Stimulated activated CD4-positive, alpha-beta T cell treated with anti-CD3 and anti-CD28 coated beads, Interleukin-2, amount 100 ng/mL, for 48 hours (primary cell): ENCODE results near the gene EIF4E2.

Experiments used
- DNase-seq, 2 donors: peaks; one replicate each; pipeline ENCODE4 v3.0.0-alpha.2; 2020

EIF4E2 gene, protein sequence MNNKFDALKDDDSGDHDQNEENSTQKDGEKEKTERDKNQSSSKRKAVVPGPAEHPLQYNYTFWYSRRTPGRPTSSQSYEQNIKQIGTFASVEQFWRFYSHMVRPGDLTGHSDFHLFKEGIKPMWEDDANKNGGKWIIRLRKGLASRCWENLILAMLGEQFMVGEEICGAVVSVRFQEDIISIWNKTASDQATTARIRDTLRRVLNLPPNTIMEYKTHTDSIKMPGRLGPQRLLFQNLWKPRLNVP

DNA sequence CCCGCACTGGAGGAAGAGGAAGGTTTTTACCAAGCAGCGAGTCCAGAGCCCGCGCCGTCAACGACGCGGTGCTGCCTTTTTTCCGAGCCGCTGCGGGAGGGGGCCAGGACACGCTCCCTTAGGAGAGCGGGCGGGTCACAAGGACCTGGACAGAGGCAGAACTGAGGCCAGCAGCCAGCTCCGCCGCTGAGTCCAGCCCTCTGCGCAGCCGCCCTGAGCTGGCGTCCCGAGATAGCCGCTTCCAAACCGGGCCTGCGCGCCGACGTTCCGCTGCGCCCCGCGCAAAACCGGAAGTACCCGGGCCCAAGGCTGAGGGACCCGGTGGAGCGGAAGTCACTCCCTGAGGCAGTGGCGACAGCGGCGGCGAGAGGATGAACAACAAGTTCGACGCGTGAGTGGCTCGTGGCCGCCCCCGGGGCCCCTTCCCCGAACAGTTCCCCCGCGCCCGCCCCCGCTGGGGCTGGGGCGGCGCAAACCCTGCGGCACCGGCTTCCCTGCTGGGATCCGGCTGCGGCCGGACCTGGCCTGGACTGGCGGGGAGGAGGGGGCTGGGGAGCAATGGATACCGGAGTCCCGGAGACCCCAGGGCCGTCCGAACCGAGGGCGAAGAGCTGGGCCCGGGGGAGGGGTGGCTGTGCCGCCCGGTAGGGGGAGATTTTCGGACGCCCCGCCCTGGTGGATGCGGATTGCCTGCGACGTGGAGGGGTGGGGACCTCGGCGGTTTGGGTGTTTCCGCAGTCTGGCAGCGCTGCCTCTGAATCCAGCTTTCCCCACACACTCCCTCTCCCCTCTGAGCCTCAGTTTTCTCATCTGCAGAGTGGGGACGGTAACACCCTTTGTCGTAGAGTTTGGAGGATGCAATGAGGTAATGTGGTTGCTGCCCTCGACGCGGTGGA is at the start of gene EIF4E2, which contains the start of gene TIGD1:
TSS of gene EIF4E2 (plus strand) at position 336 of the 896 bp plus-strand sequence. CDS start at position 372, 36 bp downstream.
TSS of gene TIGD1 (minus strand) at position 204 of the 896 bp plus-strand sequence. CDS start 675 bp downstream, outside the sequence.
- DNase-seq: peak; percentile 89 to 90

DNA sequence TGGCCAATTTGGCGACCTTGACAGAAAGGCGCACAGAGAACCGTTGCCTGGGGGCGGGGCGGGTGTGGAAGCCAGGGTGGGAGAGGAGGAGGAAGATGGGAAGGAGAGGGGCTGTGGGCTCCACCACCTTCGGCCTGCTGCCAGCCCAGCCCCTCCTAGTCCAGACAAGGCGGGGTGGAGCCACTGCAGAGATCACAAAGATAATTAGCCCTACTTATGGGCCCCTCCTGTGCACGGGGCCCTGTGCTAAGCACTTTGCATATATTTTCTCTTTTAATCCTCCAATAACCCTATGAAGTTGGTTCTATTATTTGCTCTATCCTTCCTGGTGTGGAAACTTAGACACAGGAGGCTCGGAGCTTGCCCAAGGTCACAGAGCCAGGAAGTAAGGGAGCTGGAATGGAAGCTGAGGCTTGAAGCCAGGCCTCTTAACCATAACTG is 49.1 kb upstream of the EIF4E2 start:
- DNase-seq: no peak

DNA sequence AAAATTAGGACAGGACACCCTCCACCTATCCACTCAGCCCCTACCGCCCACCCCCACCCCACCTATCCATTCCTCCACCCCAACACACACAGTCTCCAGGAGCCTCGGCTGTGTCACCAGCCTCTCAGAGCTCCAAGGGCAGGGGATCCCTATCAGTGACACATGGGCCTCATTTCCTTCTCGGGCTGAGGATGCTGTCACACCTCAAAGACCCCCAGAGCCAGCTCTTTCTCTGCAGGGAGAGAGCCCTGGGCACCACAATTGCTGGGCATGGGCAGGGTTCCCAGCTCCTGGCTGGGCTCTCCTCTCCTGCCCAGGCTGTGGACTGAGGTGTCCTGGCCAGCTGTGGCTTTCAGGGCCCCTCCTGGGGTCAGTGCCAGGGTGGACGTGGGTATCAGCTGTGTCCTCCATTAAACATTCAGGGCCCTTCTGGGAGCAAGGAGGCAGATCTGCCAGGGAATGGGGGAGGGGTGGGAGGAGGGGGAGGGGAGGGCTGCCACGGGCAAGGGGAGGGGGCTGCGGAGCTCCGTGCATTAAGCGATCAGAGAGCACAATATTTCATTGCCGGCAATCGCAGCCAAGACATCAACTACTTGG is 48.6 kb upstream of the EIF4E2 start:
- DNase-seq: no peak

DNA sequence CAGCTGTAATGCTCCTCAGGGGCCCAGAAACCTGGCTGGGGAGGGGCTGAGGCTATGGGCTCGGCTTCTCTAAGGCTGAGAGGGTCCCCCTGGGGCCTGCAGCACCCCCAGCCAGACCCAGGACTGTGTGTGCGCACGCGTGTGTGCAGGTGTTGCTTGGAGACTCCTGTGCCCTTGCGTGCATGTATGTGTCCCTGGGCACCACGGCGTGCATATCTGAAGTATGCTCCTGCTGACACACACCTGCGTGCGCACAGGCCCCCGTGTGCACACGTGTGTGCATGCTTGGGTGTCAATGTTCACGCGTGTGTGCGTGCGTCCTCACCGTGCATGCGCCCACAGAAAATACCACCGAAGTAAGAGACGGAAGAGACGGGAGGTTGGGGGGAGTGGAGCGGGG is 48.0 kb upstream of the EIF4E2 start:
- DNase-seq: no peak

DNA sequence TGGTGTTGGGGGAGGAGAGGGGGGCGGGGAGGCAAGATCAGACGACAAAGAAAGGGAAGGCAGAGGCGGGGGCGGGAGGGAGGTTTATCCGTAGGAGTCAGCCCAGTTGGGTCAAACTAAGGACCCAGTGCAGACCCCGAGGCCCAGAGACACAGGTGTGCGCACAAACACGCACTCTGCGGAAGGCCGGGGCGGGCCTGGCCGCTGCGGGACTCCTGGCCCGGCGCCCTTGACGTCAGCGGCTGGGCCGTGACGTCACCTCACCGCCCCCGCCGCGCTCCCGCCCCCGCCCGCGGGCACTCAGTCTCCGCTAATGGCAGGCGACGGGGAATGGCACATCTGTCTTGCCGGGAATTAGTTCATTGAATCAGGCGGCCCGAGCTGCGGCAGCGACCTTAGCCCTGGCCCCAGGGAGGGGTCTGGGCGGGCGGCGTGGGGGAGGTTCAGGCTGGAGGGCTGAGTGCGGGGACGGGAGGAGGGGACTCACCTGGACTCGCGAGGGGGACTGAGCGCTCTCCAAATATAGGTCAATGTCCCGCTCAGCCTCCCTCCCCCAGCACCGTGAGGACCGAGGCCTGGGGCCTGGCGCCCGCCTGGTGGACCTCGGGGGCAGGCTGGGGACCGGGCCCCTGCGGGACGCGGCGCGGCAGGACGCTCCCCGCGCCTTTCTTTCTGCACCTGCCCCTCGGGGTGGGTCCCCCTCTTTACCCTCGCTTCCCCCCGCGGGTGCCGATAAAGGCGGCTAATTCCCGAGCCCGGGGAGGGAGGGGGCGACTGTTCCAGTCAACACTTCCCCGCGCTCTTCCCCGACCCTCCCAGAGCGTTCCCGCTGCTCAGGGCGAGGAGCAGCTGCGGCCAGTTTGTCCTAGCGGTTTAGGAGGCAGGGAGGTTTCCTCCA is 47.3 kb upstream of the EIF4E2 start:
- DNase-seq: peak; percentile 21 to 34

DNA sequence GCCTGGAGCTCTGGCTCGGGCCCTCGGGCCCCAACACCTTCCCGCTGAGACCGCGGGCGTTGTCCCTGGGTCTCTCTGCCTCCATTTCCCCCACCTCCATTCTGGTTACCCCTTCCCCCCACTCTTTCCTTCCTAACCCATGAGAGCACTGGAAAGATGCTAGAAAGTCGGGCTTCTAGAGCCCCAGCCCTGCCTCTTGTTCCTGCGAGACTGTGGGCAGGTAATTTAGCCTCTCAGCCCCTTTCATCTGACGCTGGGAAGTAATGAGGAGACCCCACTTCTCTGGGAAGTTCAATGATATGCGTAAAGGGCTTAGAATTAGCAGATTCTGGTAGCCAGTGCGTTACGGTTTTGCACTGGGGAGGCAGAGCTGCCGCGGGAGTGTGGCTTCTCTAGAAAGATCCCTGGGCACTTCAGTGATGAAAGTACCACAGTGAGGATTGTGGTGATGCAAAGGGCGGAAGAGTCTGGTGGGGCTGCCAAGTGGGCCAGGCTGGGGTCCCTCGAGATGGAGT is 46.6 kb upstream of the EIF4E2 start:
- no peak for DNase-seq

DNA sequence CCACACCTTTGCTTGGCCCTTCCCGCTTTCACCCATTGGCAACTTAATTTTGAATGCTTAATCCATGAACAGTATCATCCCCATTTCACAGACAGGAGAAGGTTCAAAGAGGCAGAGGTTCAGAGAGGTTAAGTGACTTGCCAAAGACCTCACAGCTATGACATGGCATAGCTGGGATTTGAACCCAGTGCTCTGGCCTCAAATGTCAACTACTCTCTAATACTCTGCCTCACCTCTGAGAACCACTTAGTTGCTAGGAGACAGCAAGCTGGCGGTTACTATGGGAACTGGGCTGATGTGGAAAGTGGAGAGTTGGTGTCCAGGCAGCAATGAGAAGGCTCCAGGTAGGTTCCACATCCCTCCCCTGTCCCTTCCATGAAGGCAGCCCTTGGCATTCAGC is 46.1 kb upstream of the EIF4E2 start:
- DNase-seq: no peak

DNA sequence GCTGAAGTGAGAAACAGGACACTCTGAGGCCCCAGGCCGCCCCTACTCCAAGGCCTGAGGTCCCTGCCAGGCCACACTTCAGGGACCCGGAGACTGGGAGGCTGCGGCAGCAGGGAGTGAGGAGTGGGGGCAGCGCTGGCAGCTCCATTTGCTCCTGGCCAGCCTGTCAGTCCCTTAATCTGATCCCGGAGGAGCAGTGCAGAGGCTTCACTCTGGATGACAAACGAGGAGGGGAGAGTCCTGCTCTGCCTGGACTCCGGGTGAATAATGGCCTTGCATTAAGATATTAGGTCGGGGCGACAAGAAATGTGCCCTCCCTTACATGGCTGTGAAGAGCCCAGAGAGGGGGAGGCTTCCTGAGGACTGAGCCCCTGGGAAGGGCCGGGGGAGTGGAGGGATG is 44.6 kb upstream of the EIF4E2 start:
- no peak for DNase-seq

DNA sequence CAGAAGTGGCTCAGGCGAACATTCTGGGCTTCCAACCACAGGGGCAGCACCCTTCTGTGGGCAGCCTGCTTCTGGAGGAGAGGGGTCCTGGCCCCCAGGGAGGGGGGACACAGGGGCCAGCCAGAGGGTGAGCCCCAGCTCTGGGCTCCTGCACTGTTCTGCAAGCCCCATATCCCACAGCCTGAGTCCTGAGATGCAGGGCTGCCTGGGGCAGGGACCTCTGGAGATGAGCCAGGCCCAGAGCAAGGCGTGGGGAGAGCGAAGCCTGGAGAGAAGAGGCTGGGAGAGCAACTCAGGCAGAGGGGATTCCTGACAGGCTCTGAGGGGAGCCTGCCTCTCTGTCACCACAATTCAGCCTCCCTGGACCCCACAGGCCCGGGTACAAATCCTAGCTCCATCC is 43.8 kb upstream of the EIF4E2 start:
- no peak for DNase-seq

DNA sequence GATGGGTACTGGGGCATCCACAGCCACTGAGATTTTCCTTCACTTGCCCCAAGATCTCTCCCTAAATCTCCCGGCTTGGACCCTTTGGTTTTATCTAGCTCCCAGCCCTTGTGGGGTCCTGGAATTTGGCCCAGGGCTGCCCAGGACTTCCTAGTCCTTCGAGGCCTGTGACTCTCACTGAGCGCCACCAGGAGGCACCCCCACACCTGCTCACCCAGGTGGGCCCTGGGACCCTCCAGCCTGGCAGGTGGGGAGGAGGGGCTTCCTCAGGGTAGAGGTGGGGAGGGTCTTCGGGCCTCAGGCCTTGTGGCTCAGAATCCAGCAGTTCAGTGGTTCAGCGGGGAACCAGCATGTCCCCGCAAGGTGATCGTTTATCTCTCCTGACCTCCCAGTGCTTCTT is 42.2 kb upstream of the EIF4E2 start:
- no peak for DNase-seq

DNA sequence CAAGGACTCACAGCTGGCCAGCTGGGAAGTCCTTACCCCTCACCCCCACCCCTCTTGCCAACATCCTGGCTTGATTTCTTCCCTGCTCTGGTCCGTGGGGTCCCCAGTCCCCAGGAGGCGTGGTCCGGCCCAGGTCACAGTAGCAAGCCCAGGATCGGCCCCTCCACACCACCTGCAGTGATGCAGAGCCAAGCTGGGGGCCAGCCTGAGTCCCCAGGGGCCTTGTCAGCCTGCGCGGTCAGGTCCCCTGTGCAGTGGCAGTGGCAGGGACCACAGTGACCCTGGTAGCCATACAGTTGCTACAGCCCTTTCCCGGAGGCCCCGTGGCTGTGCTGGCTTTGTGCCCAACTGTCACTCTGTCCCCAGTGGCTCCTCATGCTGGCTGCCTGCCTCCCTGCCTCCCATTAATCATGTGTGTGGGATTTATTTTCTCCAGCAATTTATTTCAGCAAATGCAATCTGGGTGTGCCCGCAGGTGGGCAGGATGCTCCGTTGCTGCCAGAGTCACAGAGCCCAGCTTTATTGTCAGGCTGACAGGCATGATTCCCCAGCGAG is 39.1 kb upstream of the EIF4E2 start:
- DNase-seq: no peak

DNA sequence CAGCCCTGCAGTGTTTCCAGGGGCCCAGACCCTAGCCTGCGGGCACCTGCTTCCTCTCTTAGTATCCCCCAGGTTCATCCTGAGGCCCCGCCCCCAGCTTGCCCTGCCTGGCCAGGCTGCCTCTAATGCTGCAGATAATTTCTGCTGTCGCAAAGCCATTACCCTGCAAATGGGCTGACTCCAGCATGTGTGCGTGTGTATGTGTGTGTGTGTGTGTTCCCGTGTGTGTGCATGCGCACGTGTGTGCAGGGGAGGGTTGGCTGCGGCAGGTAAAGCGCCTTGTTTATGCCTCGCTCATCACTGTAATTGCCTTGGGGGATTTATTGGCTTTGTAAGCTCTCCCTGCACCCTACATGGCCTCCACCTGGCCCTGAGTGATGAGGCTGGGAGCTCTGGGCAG is 37.9 kb upstream of the EIF4E2 start:
- DNase-seq: no peak

DNA sequence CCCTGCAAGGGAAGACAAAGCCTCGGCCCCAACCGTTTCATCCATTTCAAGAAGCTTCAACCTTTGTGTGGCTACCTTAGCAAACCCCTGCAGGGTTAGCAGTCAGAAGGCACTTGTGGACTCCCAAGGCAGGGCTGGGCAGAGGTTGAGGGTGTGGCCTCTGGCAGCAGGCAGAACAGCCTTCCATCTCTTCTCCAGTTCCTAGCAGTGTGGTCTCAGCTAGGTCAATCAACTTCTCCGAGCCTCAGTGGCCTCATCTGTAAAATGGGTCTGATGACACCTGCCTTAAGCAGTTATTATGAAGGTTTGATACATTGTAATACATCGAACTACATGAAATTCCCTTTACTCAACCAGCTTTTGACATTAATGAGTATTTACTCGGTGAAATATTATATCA is 37.1 kb upstream of the EIF4E2 start:
- DNase-seq: no peak

DNA sequence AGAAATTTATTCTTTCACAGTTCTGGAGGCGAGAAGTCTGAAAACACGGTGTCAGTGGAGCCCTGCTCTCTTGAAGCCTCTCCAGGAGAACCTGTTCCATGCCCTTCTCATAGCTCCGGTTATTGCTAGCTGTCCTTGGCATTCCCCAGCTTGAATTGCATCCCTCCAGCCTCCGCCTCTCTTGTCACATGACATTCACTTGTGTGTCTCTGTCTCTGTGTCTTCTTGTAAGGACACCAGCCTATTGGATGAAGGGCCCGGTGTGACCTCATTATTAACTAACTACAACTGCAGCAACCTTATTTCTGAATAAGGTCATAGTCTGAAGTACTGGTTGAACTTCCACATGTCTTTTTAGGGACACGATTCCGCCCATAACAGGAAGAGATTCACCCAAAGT is 34.9 kb upstream of the EIF4E2 start:
- DNase-seq: no peak

DNA sequence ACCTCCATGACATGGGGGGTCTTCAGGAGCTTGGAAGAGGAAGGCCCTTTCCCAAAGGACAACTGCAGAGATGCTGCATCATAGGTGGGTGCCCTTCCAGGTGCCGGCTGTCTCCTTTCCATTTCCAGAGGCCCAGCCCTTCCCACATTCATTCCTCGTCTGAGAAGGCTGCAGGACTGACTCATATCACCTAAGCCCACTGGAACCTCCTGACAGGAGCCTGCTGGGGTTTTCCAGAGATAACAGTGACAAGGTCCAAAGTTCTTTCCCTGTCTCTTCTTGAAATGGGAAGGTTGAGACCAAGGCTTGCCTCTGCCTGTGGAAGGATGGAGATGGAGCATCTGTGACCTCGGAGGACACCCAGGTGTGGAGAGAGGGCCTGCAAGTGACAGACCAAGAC is 33.9 kb upstream of the EIF4E2 start:
- no peak for DNase-seq

DNA sequence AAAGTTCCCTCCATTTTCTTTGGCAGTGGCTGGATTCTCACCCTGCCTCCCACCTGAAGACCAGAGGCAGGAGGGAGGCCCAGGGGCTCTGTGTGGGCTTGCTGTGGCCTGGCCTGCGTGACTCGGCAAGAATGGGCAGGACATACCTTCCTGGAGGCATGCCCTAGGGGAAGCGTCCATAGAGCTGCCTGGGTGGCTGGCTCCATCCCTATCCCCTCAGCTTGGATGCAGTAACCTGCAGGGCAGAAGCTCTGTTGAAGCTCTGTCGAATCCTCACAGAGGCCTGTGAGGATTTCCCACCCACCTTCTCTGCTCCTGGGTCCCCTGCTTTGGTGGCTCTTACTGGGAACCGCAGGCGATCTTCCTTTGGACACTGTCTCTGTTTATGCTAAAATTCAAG is 31.6 kb upstream of the EIF4E2 start:
- no peak for DNase-seq

DNA sequence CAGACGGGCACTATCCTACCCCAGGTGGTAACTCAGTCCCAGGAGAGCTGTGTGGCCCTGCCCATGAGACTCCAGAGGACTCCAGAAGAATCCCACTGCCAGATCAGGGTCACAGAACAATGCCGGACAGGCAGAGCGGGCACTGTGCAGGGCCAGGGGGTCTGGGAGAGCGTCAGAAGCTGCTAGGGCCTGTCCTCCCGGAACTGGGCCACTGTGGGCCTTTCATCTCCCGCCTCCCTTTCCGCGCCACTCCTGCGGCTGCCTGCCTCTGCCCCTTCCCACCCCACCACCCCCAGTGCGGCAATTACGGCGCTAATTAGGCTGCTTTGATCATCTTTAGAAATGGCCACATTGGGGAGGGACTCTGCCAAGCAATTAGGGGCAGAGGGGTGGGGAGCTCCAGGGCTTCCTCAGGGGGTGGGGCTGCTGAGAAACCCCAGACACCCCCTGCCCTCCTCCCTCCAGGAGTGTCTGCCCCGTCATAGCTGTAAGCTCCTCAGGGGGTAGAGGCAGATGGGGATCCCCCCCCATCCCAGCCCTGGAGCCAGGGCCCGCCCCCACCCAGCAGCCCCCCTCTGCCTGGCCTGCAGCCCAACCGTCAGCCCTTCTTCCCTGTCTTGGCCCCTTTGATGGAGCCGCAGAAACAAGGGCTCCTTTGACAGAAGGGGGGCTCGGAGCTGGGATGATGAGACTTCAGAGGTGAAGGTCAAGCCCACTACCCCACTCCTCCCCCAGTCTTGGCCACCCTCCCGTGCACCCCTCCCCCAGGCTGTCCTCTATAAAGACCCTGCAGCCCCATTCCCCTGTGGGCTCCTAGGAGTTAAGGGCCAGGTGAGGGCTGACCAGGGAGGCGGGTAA is 30.7 kb upstream of the EIF4E2 start, which contains the start of gene PRSS56:
TSS of gene PRSS56 (plus strand) at position 808 of the 858 bp plus-strand sequence. CDS start 211 bp downstream, outside the sequence.
- no peak for DNase-seq

DNA sequence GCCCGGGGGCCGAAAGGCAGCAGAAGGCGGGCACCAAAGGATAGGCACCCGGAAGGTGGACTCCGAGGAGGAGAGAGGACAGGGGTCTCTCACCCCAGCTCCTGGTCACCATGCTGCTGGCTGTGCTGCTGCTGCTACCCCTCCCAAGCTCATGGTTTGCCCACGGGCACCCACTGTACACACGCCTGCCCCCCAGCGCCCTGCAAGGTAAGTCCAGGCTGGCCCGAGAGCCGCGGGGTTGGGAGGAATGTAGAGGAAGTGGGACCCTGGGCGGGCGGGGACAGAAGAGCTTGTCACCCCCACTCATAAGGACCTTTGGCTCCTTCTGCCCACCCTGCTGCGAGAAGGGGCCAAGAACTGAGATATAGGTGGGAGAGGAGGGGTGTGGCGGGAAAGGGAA is 30.0 kb upstream of the EIF4E2 start:
- DNase-seq: no peak

DNA sequence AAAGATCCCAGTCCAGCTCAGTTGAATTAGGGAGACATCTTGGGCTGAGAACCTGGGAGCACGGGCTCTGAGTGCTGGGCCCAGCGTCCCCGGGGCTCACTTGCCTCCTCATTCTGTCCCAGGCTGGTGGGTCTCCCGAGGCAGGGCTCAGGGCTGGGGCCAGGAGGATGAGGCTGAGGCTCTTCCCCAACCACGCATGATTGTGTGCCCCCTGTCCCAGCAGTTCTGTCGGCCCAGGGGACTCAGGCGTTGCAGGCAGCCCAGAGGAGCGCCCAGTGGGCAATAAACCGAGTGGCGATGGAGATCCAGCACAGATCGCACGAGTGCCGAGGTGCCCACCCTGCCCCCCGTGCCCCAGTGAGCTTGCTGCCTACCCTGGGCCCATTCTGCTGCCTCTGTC is 29.4 kb upstream of the EIF4E2 start:
- no peak for DNase-seq

DNA sequence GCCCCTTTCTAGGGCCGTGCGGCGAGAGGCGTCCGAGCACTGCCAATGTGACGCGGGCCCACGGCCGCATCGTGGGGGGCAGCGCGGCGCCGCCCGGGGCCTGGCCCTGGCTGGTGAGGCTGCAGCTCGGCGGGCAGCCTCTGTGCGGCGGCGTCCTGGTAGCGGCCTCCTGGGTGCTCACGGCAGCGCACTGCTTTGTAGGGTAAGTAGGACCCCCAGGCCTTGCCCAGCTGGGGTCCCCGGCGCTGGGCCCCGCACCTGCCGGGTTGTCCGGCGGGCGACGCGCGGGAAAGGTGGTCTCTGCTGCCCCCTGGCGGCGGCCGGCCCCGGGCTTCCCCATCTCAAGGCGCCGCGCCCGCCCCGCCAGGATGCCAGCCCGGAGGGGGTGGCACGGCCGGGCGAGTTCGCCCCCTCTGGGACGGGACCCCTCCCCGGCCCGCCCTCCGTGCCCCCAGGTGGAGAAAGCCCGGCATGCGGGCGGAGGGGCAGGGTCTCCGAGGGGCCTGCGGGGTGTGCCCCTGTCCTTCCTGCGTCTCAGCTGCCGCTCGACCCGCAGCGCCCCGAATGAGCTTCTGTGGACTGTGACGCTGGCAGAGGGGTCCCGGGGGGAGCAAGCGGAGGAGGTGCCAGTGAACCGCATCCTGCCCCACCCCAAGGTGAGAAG is 28.4 kb upstream of the EIF4E2 start:
- DNase-seq: peak; percentile 63 to 81
